ENCODE results near the gene SSX3.

DNA sequence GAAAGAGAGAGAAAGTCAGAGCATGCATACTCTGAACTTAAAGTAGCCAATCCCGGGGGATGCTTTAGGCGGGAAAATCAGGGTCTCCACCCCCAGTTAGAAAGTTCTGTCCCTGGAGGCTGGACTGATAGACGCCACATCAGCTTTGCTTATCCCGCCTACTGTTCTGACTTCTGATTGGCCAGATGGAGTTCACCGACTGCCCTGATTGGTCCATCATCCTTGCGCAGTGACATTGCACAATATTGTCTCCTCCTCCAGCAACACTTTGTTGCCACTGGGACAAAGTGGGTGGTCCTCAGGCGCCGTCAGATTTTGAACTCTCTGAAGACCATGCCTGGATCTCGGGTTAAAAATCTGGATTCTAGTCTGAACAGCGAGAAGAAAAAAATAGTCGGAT is 50.3 kb downstream of the SSX3 start:
- TF ChIP-seq CTCF (IDR thresholded peaks at IDR 0.05) (no peak), POLR2A (IDR thresholded peaks at IDR 0.05) (no peak)
